Stimulated activated CD4-positive, alpha-beta T cell treated with anti-CD3 and anti-CD28 coated beads, Interleukin-12 subunit alpha, Interleukin-12 subunit beta, amount 100 ng/mL, for 24 hours (primary cell): Measurements from ENCODE around the gene PPOX.

Source experiments
- DNase-seq, 2 experiments: peaks; one replicate each; pipeline ENCODE4 v3.0.0-alpha.2; 2020; ENCODE audit warnings: low read depth in 2 of 2

The PPOX gene

GRCh38 chr1:161165742-161166668 is at the start of gene PPOX:
TSS of gene PPOX (plus strand) at chr1:161166426. CDS start at chr1:161166848, 422 bp downstream.
- DNase-seq: peak; percentile 86 to 88

DNA sequence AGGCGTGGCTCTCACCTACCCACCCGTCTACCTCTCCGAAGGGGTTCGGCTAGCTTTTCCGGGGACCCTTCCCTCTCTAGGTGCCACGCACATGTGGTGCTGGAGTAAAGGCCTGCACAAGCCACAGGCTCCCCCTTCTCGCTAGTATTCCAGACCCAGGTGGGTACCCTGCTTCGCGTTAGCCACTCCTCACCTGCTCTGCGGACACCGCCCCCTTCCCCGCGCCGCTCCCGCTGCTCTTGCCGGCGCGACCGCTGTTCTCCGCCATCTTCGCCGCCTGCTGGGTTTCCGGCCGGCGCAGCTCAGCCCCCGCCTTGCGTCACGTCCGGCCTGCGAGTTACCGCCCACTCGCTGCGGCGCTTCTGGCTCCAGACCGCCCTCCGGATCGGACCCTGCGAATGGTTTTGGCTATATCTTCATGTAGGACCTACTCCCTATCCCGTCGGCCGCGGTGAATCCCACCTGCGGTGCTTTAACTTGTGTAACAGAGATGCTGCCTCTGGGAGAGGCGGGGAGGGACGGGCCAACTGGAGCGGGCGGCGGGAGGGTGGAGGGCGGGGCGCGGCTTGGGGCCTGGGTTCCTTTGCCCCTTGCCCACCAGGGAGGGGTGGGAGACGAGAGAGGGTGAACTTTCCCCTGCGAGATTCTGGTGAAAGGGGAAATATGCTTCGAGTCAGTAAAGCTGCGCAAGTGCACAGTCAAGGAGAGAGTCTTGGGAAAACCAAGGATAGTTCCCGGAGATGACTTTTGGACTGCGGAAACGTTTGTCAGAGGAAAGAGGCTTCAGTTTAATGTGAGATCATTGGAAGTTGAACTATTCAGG is 48.3 kb upstream of the PPOX start, which contains the start of the genes NIT1 and PFDN2:
Gene NIT1 (plus strand): TSS at position 347 of the 823 bp plus-strand sequence. CDS start 72 bp downstream, at position 419.
Gene PFDN2 (minus strand): TSS at position 279 of the 823 bp plus-strand sequence. CDS start 11 bp downstream, at position 268.
- DNase-seq: peak; percentile 79 to 82

- DNase-seq: peak; percentile 51 to 59
Measured at GRCh38 chr1:161119092-161119903, 46.9 kb upstream of the PPOX start.

DNA sequence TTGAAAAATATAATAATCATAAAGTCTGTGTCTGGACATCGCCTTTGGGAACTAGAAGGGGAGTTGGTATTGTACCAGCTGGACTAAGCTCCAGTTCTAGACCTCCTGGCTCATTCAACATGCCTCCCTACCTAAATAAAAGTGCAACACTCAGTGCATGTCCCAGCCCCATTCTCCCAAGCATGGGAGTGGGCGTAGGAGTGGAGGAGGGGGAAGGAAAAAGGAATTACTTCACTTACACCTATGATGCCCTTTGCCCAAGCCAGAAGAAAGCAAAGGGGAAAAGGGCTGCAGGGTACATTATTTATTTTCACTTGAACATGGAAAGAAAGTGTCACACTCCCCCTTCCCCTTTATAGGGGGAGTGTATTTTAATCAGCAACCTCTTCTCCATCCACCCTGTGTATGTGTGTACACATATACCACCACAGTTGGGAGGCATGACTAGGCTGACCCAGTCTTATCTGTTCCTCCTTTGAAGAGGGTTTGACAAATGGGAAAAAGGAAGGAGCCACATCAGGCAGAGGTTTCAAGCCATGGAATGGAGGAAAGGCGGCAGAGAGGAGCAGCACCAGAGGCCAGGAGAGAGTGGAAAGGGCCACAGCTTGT is 45.1 kb upstream of the PPOX start:
- DNase-seq: no peak

- no peak for DNase-seq
Measured at GRCh38 chr1:161121834-161122233, 44.4 kb upstream of the PPOX start.

- DNase-seq: no peak
Measured at GRCh38 chr1:161122967-161123366, 43.3 kb upstream of the PPOX start.

GRCh38 chr1:161127649-161128048 is 38.6 kb upstream of the PPOX start:
- DNase-seq: no peak

GRCh38 chr1:161128591-161129420 is 37.4 kb upstream of the PPOX start:
- no peak for DNase-seq

- DNase-seq: no peak
Measured at GRCh38 chr1:161130266-161130665, 36.0 kb upstream of the PPOX start.

- DNase-seq: no peak
Measured at GRCh38 chr1:161131523-161132409, 34.5 kb upstream of the PPOX start.

DNA sequence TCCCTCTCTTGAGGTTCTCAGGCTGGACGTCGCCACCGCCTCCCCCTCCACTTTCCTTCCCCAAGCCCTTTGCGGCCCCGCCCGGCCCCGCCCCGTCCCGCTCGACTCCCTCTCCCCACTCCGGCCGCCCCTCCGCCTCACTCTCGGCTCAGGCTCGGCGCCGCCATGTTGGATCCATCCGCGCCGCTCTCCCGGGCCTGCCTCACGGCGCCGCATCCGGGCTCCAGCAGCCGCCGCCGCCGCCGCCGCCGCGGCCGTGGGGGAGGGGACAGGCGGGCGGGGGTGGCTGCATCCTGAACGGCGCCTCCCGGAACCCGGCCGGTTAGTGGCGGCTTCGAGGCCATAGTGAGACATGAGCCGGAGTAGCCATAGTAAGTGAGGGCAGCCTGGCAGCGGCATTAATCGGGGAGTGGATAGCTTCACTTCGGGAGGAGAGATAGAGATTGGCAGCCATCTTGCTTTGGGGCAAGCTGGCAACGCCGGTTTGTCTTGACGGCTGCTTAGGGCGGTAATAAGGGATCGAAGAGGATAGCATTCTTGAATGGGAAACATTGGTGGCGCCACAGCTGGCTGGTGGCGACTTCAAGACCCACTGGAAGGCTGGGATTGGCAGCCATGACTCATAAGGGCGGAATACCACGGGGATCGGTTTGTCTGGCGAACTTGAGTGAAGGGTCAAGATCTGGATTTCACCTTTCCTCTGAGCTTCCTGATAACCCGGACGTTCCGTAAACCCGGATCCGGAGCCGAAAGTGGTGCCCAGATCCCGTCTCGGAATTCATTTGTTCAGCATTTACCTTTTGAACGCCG is 33.6 kb upstream of the PPOX start, which contains the start of gene DEDD:
Gene DEDD (minus strand): TSS at position 258 of the 810 bp plus-strand sequence. CDS start 8,205 bp downstream, outside the sequence.
- DNase-seq: peak; percentile 79 to 84

DNA sequence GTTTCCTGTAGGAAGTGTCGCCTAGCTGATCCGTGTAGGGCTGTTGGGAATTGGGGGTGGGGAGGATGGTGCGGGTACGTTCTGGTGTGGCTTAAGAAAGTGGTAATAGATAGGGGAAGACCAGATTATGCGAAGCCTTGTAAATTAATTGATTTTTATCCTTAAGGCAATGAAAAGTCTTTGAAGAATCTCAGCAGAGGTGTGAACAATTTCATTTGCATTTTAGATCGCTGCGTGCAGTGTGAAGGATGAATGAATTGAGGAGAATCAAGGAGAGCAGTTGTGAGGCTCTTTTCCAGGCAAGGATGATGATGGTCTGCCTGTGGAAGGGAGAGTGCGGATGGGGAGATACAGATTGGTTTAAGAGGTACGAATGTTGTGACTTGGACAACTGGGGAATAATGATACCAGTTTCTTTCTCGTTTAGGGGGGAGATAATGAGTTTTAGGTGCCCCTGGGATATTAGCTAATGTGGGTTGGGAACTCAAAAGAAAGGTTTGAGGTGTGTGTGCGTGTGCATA is 32.9 kb upstream of the PPOX start:
- DNase-seq: no peak

- no peak for DNase-seq
Measured at GRCh38 chr1:161137881-161138280, 28.3 kb upstream of the PPOX start.

DNA sequence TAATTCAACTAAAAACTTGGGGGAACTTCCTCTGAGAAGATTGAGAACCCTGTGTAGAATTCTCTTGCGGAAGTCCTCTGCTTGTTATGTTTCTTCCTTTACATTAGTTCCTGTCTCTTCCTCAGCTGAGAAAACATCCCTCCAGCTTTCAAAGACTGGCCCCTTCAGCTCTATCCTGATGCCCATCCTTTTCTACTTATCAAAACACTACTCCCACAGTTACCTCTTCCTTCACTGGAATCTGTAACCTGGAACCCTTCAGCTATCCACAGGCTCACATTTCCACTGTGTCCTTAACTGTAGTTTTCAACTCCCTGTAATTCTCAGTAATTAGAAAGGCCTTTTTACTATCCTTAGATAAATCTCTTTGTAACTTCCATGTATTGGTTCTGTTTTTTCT is 27.8 kb upstream of the PPOX start:
- no peak for DNase-seq

DNA sequence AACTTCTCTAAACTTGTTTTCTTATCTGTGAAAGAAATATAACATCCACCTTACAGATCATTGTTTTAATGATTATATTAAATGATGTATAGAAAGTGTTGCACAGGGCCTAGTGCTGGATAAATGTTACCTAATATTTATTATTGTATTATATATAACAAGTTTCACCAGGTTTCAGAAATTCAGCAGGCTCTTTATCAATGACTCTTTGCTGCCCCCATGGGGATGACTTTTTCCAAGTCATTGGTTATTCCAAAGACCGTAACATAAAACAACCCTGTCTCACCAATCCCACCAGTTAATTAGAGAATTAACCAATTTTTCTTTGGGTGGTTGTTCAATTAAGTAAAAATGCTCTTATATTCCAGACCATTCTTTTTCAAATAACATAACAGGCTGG is 26.5 kb upstream of the PPOX start:
- DNase-seq: no peak

DNA sequence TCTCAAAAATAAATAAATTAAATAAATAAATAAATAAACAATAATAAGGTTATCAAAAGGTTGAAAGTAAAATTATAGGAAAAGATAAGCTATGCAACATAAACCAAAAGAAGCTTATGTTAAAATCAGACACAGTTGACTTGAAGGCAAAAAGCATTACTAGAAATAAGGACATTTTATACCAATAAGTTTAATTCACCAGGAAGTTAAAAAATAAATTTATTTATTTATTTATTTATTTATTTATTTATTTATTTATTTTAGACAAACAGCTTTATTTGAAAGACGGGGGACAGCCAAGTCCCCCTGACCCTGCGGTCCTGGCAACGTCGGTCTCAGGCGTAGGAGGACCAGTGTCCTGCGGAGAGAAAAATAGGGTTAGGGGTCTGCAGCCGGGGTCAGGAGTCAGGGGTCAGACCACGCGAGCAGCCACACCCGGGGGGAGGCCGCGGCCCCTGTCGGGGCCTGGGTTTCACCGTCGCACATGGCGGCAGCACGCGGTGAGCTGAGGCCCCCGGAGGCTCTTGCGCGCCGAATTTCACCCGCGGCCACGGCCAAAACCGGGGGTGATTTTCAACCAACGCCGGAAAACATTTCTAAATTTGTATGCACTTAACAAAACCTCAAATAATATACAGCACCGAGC is 25.3 kb upstream of the PPOX start:
- no peak for DNase-seq

DNA sequence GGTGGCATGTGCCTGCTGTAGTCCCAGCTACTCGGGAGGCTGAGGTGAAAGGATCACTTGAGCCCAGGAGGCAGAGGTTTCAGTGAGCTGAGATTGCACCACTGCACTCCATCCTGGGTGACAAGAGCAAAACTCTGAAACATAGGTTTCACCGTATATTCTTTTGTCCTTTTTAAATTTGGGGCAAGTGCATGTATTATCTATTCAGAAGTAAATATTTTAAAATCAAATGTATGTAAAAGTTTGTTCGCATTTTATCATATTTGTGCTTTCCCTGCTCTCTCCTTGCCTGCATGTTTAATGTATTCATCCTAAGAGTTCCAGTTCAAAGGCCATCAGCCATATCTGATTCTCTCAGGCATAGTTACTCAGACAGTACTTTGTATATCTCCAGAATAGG is 20.4 kb upstream of the PPOX start:
- no peak for DNase-seq
